IMR-90 (cell line): ENCODE measurements around the gene ADCY5. TPM values are rescaled to one million over a fixed set of nuclear protein-coding genes. Genes with fewer than 3 reads are reported as not detected.

ENCODE experiments used
- ATAC-seq: fragments of 200-7000 bp; cut with Tn5 transposase; 2 replicates; pipeline ENCODE4 v1.9.1; 2020; ENCODE audit warnings: low read depth, mild to moderate bottlenecking, moderate library complexity
- BruUV-seq: library from RNA; stranded (reverse); fragments of 400-500 nt; replicated peaks from 2 replicates; lab custom pipeline; 2021; lab: Mats Ljungman, UMichigan
- CTCF ChIA-PET: fragments of 300-600 bp; formaldehyde crosslinking; extraction: SDS; loops from one replicate; lab custom pipeline; 2021; ENCODE audit warnings: antibody characterized with exemption; lab: Yijun Ruan, JAX
- POLR2A ChIA-PET: fragments of 300-600 bp; sonication (Branson Sonifier 250); formaldehyde crosslinking; loops from one replicate; lab custom pipeline; 2022; ENCODE audit warnings: antibody characterized with exemption; ENCODE audit not compliant: unreplicated experiment; lab: Charles Lee
- DNase-seq: peaks from one replicate; pipeline ENCODE4 v3.0.0; 2013
- H2AFZ ChIP-seq: replicated peaks from 2 replicates; pipeline ENCODE3; 2013; ENCODE audit warnings: low read length, mild to moderate bottlenecking; ENCODE audit not compliant: poor library complexity
- H2AK5ac ChIP-seq: 2 replicates; pipeline ENCODE4 v1.6.1; 2013; ENCODE audit warnings: low read depth, low read length, inconsistent platforms
- H2AK9ac ChIP-seq: replicated peaks from 2 replicates; pipeline ENCODE3; 2013; ENCODE audit warnings: mild to moderate bottlenecking, low read depth, low read length, moderate library complexity; ENCODE audit not compliant: poor library complexity
- H2BK120ac ChIP-seq: 2 replicates; pipeline ENCODE4 v1.6.1; 2013; ENCODE audit warnings: low read depth, low read length, inconsistent platforms
- H2BK15ac ChIP-seq: 3 replicates; pipeline ENCODE4 v1.6.1; 2013; ENCODE audit warnings: low read depth, low read length, inconsistent platforms
- H2BK20ac ChIP-seq: 2 replicates; pipeline ENCODE4 v1.6.1; 2013; ENCODE audit warnings: low read depth, mild to moderate bottlenecking, inconsistent platforms, low read length, moderate library complexity
- H2BK5ac ChIP-seq: 2 replicates; pipeline ENCODE4 v1.6.1; 2013; ENCODE audit warnings: mild to moderate bottlenecking, low read depth, low read length, inconsistent platforms; ENCODE audit not compliant: poor library complexity, severe bottlenecking
- H3K14ac ChIP-seq: replicated peaks from 2 replicates; pipeline ENCODE4 v1.6.1; 2013; ENCODE audit warnings: low read depth, low read length, inconsistent platforms
- H3K18ac ChIP-seq: 2 replicates; pipeline ENCODE4 v1.6.1; 2013; ENCODE audit warnings: low read depth, low read length, control low read depth
- H3K23ac ChIP-seq: 2 replicates; pipeline ENCODE4 v1.6.1; 2013; ENCODE audit warnings: low read depth, low read length, inconsistent platforms
- H3K27ac ChIP-seq: 2 replicates; pipeline ENCODE4 v1.5.1; 2013; ENCODE audit warnings: mild to moderate bottlenecking, control low read depth, low read length; ENCODE audit not compliant: insufficient read depth
- H3K27me3 ChIP-seq: 2 replicates; pipeline ENCODE4 v1.6.1; 2013; ENCODE audit warnings: low read length; ENCODE audit not compliant: control insufficient read depth, insufficient read depth
- H3K36me3 ChIP-seq: 2 replicates; pipeline ENCODE4 v1.6.1; 2013; ENCODE audit warnings: low read length, mixed read lengths; ENCODE audit not compliant: control insufficient read depth, insufficient read depth
- H3K4ac ChIP-seq: 2 replicates; pipeline ENCODE4 v1.6.1; 2013; ENCODE audit warnings: low read depth, low read length, inconsistent platforms
- H3K4me1 ChIP-seq: 2 replicates; pipeline ENCODE4 v1.6.1; 2013; ENCODE audit warnings: low read length, mixed read lengths; ENCODE audit not compliant: control insufficient read depth, insufficient read depth
- H3K4me2 ChIP-seq: 2 replicates; pipeline ENCODE4 v1.6.1; 2013; ENCODE audit warnings: low read depth, mild to moderate bottlenecking, control low read depth, low read length, moderate library complexity
- H3K4me3 ChIP-seq: 2 replicates; pipeline ENCODE4 v1.5.1; 2013; ENCODE audit warnings: low read depth, mild to moderate bottlenecking, control low read depth, low read length, moderate library complexity; ENCODE audit not compliant: insufficient read depth
- H3K56ac ChIP-seq: 2 replicates; pipeline ENCODE4 v1.6.1; 2013; ENCODE audit warnings: low read length, inconsistent platforms; ENCODE audit not compliant: insufficient read depth; ENCODE audit errors: extremely low read depth
- H3K79me1 ChIP-seq, 2 experiments: 2 replicates each; pipeline ENCODE4 v1.6.1; 2013; ENCODE audit warnings: low read length in 2 of 2, inconsistent platforms in 1 of 2, low read depth in 1 of 2
- H3K9ac ChIP-seq: 2 replicates; pipeline ENCODE4 v1.6.1; 2013; ENCODE audit warnings: low read depth, low read length, control low read depth
- H3K9me1 ChIP-seq: 2 replicates; pipeline ENCODE4 v1.6.1; 2013; ENCODE audit warnings: low read length, inconsistent platforms; ENCODE audit not compliant: insufficient read depth
- H3K9me3 ChIP-seq: 2 replicates; pipeline ENCODE4 v1.6.1; 2013; ENCODE audit warnings: low read length; ENCODE audit not compliant: control insufficient read depth, insufficient read depth
- H4K20me1 ChIP-seq: 2 replicates; pipeline ENCODE4 v1.6.1; 2013; ENCODE audit warnings: low read length, inconsistent platforms; ENCODE audit not compliant: insufficient read depth
- H4K5ac ChIP-seq: 2 replicates; pipeline ENCODE4 v1.6.1; 2013; ENCODE audit warnings: mild to moderate bottlenecking, low read depth, low read length, control low read depth
- H4K8ac ChIP-seq, 2 experiments: 2 replicates each; pipeline ENCODE4 v1.6.1; 2013; ENCODE audit warnings: low read depth in 2 of 2, low read length in 2 of 2, control low read depth in 1 of 2, inconsistent platforms in 1 of 2
- H4K91ac ChIP-seq: 2 replicates; pipeline ENCODE4 v1.6.1; 2013; ENCODE audit warnings: low read depth, low read length, inconsistent platforms; ENCODE audit not compliant: insufficient read depth
- CEBPB ChIP-seq: IDR thresholded peaks from 2 replicates; pipeline ENCODE4 v1.6.1; 2012; ENCODE audit warnings: low read depth, low read length, improper control_type of control experiment
- CHD1 ChIP-seq: IDR thresholded peaks from 2 replicates; pipeline ENCODE4 v1.6.1; 2012; ENCODE audit warnings: low read depth, low read length, improper control_type of control experiment
- FOS ChIP-seq: fragments of 150-350 bp; IDR thresholded peaks from 2 replicates; pipeline ENCODE4 v1.6.1; 2016; ENCODE audit warnings: low read depth, low read length
- MAFK ChIP-seq: IDR thresholded peaks from 2 replicates; pipeline ENCODE4 v1.6.1; 2012; ENCODE audit warnings: low read depth, low read length, improper control_type of control experiment
- MAZ ChIP-seq: IDR thresholded peaks from 2 replicates; pipeline ENCODE4 v1.6.1; 2012; ENCODE audit warnings: low read depth, mild to moderate bottlenecking, low read length, improper control_type of control experiment, moderate library complexity, borderline replicate concordance
- RAD21 ChIP-seq: IDR thresholded peaks from 2 replicates; pipeline ENCODE4 v1.6.1; 2012; ENCODE audit warnings: low read length, improper control_type of control experiment
- RCOR1 ChIP-seq: IDR thresholded peaks from 2 replicates; pipeline ENCODE4 v1.6.1; 2012; ENCODE audit warnings: mild to moderate bottlenecking, low read length, improper control_type of control experiment; ENCODE audit not compliant: insufficient replicate concordance
- RFX5 ChIP-seq: IDR thresholded peaks from 2 replicates; pipeline ENCODE4 v1.8.0; 2012; ENCODE audit warnings: low read depth, mild to moderate bottlenecking, low read length, moderate library complexity
- whole genome bisulfite sequencing, 2 experiments: methylation state at CpG; one replicate each; pipeline versions ENCODE4 v1.1.5 to v1.1.7; 2013; ENCODE audit warnings: missing lambda C conversion rate in 2 of 2; ENCODE audit not compliant: insufficient read length in 1 of 2; ENCODE audit errors: extremely low coverage in 2 of 2; 5-methylcytosine and 5-hydroxymethylcytosine counted together
- dilution Hi-C: fragments of 300-500 bp; cut with HindIII; formaldehyde crosslinking; loops from one replicate; pipeline ENCODE4 v1.14.3; 2018; ENCODE audit warnings: low sequenced_read_pairs; ENCODE audit not compliant: unreplicated experiment
- in situ Hi-C: fragments of 300-500 bp; cut with MboI; formaldehyde crosslinking; loops from 3 replicates; pipeline ENCODE4 v1.14.3; 2019; ENCODE audit warnings: low sequenced_read_pairs, inconsistent platforms, mixed read lengths
- intact Hi-C: fragments of 100-400 bp; cut with micrococcal nuclease; formaldehyde crosslinking; loops from 2 replicates; pipeline ENCODE4 v1.10.0; 2022
- polyA plus RNA-seq, 3 experiments: library from polyadenylated mRNA; depleted of rRNA; stranded (reverse); fragments of >200 nt; gene quantifications; 2 replicates each; pipeline ENCODE4 v1.2.3, GENCODE V29; 2012; ENCODE audit warnings: low replicate concordance in 1 of 3
- total RNA-seq: library from RNA; depleted of rRNA; stranded (reverse); fragments of >200 nt; gene quantifications from 2 replicates; pipeline ENCODE4 v1.2.3, GENCODE V29; 2012
- TF ChIP-seq, protein P1 (sequence below): fragments of 150-350 bp; IDR thresholded peaks from 2 replicates; pipeline ENCODE4 v1.6.1; 2017; ENCODE audit warnings: mild to moderate bottlenecking, antibody characterized with exemption, low read length, low read depth
- TF ChIP-seq, protein P2 (sequence below): conservative IDR thresholded peaks from 2 replicates; pipeline ENCODE4 v1.5.1; 2012; ENCODE audit warnings: mild to moderate bottlenecking, low read depth, low read length, improper control_type of control experiment
- TF ChIP-seq, protein P3 (sequence below): fragments of 150-350 bp; IDR thresholded peaks from 2 replicates; pipeline ENCODE4 v1.6.1; 2016; ENCODE audit warnings: low read depth, mild to moderate bottlenecking, low read length, moderate library complexity, borderline replicate concordance

ADCY5 gene
- total and polyA plus RNA-seq, 2 of the 4 experiments (the other 2 are of a cell fraction): 0.14 to 0.18 TPM

DNA sequence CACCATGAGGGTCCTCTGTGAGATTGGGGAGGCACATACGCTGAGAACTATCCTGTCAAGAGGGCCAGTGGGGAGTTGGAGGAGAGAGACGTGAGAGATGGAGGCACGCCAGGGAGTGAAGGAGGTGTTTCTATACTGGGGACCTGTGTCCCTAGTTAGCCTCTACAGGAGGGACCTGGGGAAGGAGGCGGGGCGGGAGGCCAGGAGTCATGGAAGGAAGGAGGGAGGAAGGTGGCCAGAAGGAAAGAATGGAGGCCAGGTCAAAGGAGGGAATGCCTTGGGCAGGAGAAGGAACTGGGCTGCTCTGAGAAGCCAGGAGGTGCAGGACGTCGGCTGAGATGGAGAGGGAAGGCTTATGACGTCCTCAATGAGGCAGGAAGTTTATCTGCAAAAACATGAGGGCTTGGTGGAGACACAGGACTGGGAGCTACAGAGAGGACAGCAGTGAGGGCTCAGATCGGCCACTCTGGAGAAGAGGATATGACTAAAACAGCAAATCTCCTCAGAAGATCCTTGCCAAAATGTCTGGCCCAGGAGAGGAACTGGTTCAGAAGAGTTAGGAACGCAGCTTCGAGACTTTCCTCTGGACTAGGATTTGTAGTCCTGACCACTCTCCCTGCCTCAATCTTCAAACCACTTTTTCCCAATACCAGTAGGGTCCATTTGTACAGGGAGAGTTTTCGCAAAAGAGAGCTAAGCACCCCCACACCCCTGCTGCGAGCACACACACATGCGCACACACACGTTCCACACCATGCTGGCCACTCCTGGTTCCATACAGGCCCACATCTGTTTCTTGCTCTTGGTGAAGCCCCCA is 59.9 kb downstream of the ADCY5 start (continued):
- TF ChIP-seq, protein P1, sequence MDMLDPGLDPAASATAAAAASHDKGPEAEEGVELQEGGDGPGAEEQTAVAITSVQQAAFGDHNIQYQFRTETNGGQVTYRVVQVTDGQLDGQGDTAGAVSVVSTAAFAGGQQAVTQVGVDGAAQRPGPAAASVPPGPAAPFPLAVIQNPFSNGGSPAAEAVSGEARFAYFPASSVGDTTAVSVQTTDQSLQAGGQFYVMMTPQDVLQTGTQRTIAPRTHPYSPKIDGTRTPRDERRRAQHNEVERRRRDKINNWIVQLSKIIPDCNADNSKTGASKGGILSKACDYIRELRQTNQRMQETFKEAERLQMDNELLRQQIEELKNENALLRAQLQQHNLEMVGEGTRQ: no peak

DNA sequence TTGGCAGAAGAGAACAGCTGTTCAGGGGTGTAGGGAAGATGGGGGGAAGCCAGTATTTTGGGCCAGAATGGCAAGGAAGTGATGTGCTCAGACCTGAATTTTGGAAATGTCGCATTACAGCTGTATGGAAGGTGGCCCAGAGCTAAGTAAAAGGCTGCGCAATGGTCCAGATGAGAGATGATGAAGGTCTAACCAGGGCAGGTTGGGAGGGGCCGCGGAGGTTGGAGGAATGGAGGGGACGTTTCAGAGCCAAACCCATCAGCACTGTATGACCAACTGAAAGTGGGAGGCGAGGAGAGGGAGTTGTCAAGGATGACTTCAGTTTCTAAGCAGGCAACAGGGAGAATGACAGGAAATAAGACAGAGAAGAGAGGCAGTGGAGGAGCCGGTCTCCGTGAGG is 60.8 kb downstream of the ADCY5 start:
- H3K4me3 ChIP-seq: no peak overlapping the region
- H3K9me1 ChIP-seq: peaks cover 7% of the 10 kb centered on the region
- DNase-seq: no peak
- H3K56ac ChIP-seq: no peak overlapping the region
- H3K27me3 ChIP-seq: peaks cover 34% of the 10 kb centered on the region
- ChIA-PET POLR2A (no interaction called here), CTCF (no interaction called here)
- H2AK9ac ChIP-seq: no peak overlapping the region
- no peaks in the 10 kb centered on the region for H3K36me3 ChIP-seq
- 88% methylated on average over 8 of the region's 8 CpGs; no CpG with 5 or more reads in 1 of the 2 experiments for WGBS, 2 experiments
- H4K91ac ChIP-seq: no peak overlapping the region
- in situ Hi-C loops (no loop called here), dilution Hi-C loops (no loop called here), intact Hi-C loops (no loop called here)
- no peak overlapping the region for H3K9ac ChIP-seq
- no peak overlapping the region for H3K4ac ChIP-seq
- no peak overlapping the region for H3K23ac ChIP-seq
- H3K79me1 ChIP-seq: no peaks in the 10 kb centered on the region
- no peak overlapping the region for H2AK5ac ChIP-seq
- H3K9me3 ChIP-seq: no peaks in the 10 kb centered on the region
- H2AFZ ChIP-seq: no peak overlapping the region
- peaks cover 10% of the 10 kb centered on the region; the same call in 1 of the 2 replicates for H3K4me1 ChIP-seq
- no peak overlapping the region for H2BK120ac ChIP-seq
- H3K18ac ChIP-seq: no peak overlapping the region
- ATAC-seq: no peak
- H2BK20ac ChIP-seq: no peak overlapping the region
- H3K4me2 ChIP-seq: no peak overlapping the region
- H4K20me1 ChIP-seq: no peaks in the 10 kb centered on the region
- H2BK5ac ChIP-seq: no peak overlapping the region
- no peak overlapping the region for H4K5ac ChIP-seq
- no TSS peak for BruUV-seq
- no peak overlapping the region for H3K14ac ChIP-seq
- no peak overlapping the region for H3K27ac ChIP-seq
- H4K8ac ChIP-seq: no peak overlapping the region
- no peak overlapping the region for H2BK15ac ChIP-seq
- TF ChIP-seq CHD1 (no peak), CEBPB (no peak), FOS (no peak), MAZ (no peak), MAFK (no peak), RAD21 (no peak), RCOR1 (no peak), RFX5 (no peak)
- TF ChIP-seq, protein P1: no peak
- TF ChIP-seq, protein P2, sequence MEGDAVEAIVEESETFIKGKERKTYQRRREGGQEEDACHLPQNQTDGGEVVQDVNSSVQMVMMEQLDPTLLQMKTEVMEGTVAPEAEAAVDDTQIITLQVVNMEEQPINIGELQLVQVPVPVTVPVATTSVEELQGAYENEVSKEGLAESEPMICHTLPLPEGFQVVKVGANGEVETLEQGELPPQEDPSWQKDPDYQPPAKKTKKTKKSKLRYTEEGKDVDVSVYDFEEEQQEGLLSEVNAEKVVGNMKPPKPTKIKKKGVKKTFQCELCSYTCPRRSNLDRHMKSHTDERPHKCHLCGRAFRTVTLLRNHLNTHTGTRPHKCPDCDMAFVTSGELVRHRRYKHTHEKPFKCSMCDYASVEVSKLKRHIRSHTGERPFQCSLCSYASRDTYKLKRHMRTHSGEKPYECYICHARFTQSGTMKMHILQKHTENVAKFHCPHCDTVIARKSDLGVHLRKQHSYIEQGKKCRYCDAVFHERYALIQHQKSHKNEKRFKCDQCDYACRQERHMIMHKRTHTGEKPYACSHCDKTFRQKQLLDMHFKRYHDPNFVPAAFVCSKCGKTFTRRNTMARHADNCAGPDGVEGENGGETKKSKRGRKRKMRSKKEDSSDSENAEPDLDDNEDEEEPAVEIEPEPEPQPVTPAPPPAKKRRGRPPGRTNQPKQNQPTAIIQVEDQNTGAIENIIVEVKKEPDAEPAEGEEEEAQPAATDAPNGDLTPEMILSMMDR: no peak
- TF ChIP-seq, protein P3, sequence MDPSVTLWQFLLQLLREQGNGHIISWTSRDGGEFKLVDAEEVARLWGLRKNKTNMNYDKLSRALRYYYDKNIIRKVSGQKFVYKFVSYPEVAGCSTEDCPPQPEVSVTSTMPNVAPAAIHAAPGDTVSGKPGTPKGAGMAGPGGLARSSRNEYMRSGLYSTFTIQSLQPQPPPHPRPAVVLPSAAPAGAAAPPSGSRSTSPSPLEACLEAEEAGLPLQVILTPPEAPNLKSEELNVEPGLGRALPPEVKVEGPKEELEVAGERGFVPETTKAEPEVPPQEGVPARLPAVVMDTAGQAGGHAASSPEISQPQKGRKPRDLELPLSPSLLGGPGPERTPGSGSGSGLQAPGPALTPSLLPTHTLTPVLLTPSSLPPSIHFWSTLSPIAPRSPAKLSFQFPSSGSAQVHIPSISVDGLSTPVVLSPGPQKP: no peak
